A673 (cell line): ENCODE results near the gene PPIG. TPM values are rescaled to one million over a fixed set of nuclear protein-coding genes. Genes with fewer than 3 reads are reported as not detected.
"Not testable (repeated sequence)": the region's sequence is repeated elsewhere in the genome, so short reads cannot be mapped to it uniquely, and the experiment has no call there.

Experiments used
- BruUV-seq: library from RNA; stranded (reverse); fragments of 400-500 nt; replicated peaks from 2 replicates; lab custom pipeline; 2021; lab: Mats Ljungman, UMichigan
- CTCF ChIA-PET: fragments of 300-600 bp; sonication (Branson Sonifier 250); formaldehyde crosslinking; loops from one replicate; lab custom pipeline; 2022; ENCODE audit warnings: antibody characterized with exemption; lab: Charles Lee
- POLR2A ChIA-PET: fragments of 300-600 bp; sonication (Branson Sonifier 250); formaldehyde crosslinking; loops from one replicate; lab custom pipeline; 2022; ENCODE audit warnings: antibody characterized with exemption; ENCODE audit not compliant: low non-redundant PET; lab: Charles Lee
- DNase-seq: peaks from one replicate; pipeline ENCODE4 v3.0.0-alpha.2; 2015; ENCODE audit warnings: low spot score
- H3K27ac ChIP-seq: fragments of 200-600 bp; sonication (generic); 2 replicates; pipeline ENCODE4 v1.5.1; 2016; ENCODE audit warnings: mixed run types, low read depth, mild to moderate bottlenecking, mixed read lengths, antibody characterized with exemption, low read length; ENCODE audit not compliant: poor library complexity, severe bottlenecking
- H3K27me3 ChIP-seq: fragments of 200-600 bp; sonication (generic); replicated peaks from 2 replicates; pipeline ENCODE4 v1.6.1; 2017; ENCODE audit warnings: mixed run types, low read depth, mild to moderate bottlenecking, mixed read lengths, antibody characterized with exemption, low read length; ENCODE audit not compliant: insufficient read depth, poor library complexity
- H3K36me3 ChIP-seq: fragments of 200-600 bp; sonication (generic); 2 replicates; pipeline ENCODE4 v1.6.1; 2016; ENCODE audit warnings: mixed run types, mild to moderate bottlenecking, mixed read lengths, antibody characterized with exemption, low read length; ENCODE audit not compliant: insufficient read depth, poor library complexity, severe bottlenecking
- H3K4me1 ChIP-seq: fragments of 200-600 bp; sonication (generic); 2 replicates; pipeline ENCODE4 v1.6.1; 2017; ENCODE audit warnings: mixed run types, mild to moderate bottlenecking, mixed read lengths, antibody characterized with exemption, low read length; ENCODE audit not compliant: insufficient read depth, poor library complexity, severe bottlenecking
- H3K4me3 ChIP-seq: fragments of 200-600 bp; sonication (generic); 2 replicates; pipeline ENCODE4 v1.5.1; 2016; ENCODE audit warnings: low read depth, mixed run types, mild to moderate bottlenecking, mixed read lengths, low read length; ENCODE audit not compliant: poor library complexity, severe bottlenecking
- H3K9me3 ChIP-seq: fragments of 200-600 bp; sonication (generic); 2 replicates; pipeline ENCODE4 v1.6.1; 2016; ENCODE audit warnings: mixed run types, low read depth, mild to moderate bottlenecking, mixed read lengths, antibody characterized with exemption, low read length; ENCODE audit not compliant: poor library complexity, severe bottlenecking
- CTCF ChIP-seq: fragments of 300-800, 200-600 bp; sonication (generic); conservative IDR thresholded peaks from 2 replicates; pipeline ENCODE4 v1.5.1; 2017; ENCODE audit warnings: low read depth, mild to moderate bottlenecking, antibody characterized with exemption, low read length, moderate library complexity, mixed read lengths
- EZH2 ChIP-seq: fragments of 200-600 bp; sonication (generic); IDR thresholded peaks from 2 replicates; pipeline ENCODE4 v1.6.1; 2017; ENCODE audit warnings: borderline replicate concordance, low read depth, mild to moderate bottlenecking, mixed read lengths, antibody characterized with exemption, low read length; ENCODE audit not compliant: poor library complexity, severe bottlenecking
- intact Hi-C: fragments of 100-400 bp; cut with micrococcal nuclease; formaldehyde crosslinking; loops from one replicate; pipeline ENCODE4 v1.10.0; 2022; ENCODE audit not compliant: unreplicated experiment
- total RNA-seq: library from RNA; stranded (reverse); gene quantifications from 2 replicates; pipeline ENCODE4 v1.2.3, GENCODE V29; 2021

PPIG gene
- total RNA-seq, 1 experiment from 2014 or later = 69.8 TPM

- POLR2A ChIA-PET = no interaction called here
- Histone ChIP-seq H3K36me3 (no peaks in the 10 kb centered on the region), H3K4me3 (peak overlapping the region; percentile 62), H3K27me3 (no peaks in the 10 kb centered on the region), H3K9me3 (no peaks in the 10 kb centered on the region), H3K4me1 (peaks cover 8% of the 10 kb centered on the region), H3K27ac (no peak overlapping the region)
- intact Hi-C loops = no loop called here
- no peak for TF ChIP-seq CTCF
- no peak for TF ChIP-seq EZH2
- BruUV-seq = no TSS peak
- no peak for DNase-seq
- CTCF ChIA-PET = no interaction called here
Observed at GRCh38 chr2:169573974-169574299, 10.2 kb upstream of the PPIG start.

GRCh38 chr2:169574539-169574938 lies 9.6 kb upstream of the PPIG start:
- POLR2A ChIA-PET, CTCF ChIA-PET, H3K9me3 ChIP-seq, DNase-seq, intact Hi-C loops, H3K4me1 ChIP-seq, H3K36me3 ChIP-seq, H3K4me3 ChIP-seq, H3K27ac ChIP-seq, BruUV-seq, H3K27me3 ChIP-seq: not testable (repeated sequence)

- H3K27ac ChIP-seq, H3K36me3 ChIP-seq, H3K27me3 ChIP-seq, BruUV-seq, H3K4me1 ChIP-seq, POLR2A ChIA-PET, CTCF ChIA-PET, DNase-seq, H3K9me3 ChIP-seq, H3K4me3 ChIP-seq, intact Hi-C loops: not testable (repeated sequence)
Observed at GRCh38 chr2:169575264-169575663, 8.9 kb upstream of the PPIG start.

GRCh38 chr2:169579044-169579443 lies 5.1 kb upstream of the PPIG start:
- Histone ChIP-seq H3K9me3 (no peaks in the 10 kb centered on the region), H3K36me3 (no peaks in the 10 kb centered on the region), H3K27ac (no peak overlapping the region), H3K27me3 (no peaks in the 10 kb centered on the region), H3K4me3 (no peak overlapping the region), H3K4me1 (no peaks in the 10 kb centered on the region)
- TF ChIP-seq EZH2 (no peak), CTCF (no peak)
- DNase-seq = no peak
- BruUV-seq = no TSS peak
- intact Hi-C loops = no loop called here
- POLR2A ChIA-PET = interaction anchor here (0.7 kb wide), 1 partner anchor 1123 kb away, joined by 3 read pairs; the partner anchor contains the start of gene CERS6
- CTCF ChIA-PET = no interaction called here

DNA sequence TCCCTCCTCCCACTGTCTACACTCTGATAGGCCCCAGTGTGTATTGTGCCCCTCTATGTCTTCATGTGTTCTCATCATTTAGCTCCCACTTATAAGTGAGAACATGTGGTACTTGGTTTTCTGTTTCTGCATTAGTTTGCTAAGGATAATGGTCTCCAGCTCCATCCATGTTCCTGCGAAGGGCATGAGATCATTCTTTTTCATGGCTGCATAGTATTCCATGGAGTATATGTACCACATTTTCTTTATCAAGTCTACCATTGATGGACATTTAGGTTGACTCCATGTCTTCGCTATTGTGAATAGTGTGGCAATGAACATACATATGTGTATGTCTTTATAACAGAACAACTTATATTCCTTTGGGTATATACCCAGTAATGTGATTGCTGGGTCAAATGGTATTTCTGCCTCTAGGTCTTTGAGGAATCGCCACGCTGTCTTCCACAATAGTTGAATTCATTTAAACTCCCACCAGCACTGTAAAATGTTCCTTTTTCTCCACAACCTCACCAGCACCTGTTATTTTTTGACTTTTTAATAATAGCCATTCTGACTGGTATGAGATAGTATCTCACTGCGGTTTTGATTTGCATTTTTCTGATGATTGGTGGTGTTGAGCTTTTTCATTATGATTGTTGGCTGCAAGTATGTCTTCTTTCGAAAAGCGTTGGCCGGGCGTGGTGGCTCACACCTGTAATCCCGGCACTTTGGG lies 1.4 kb upstream of the PPIG start:
- POLR2A ChIA-PET, DNase-seq, H3K36me3 ChIP-seq, CTCF ChIA-PET, H3K9me3 ChIP-seq, H3K27ac ChIP-seq, H3K4me1 ChIP-seq, intact Hi-C loops, BruUV-seq, H3K27me3 ChIP-seq, H3K4me3 ChIP-seq: not testable (repeated sequence)
